AG08396 (cell line): ENCODE measurements around the gene IPO9.
"Not testable (repeated sequence)": the region's sequence is repeated elsewhere in the genome, so short reads cannot be mapped to it uniquely, and the experiment has no call there.

Experiments
- DNase-seq: peaks from one replicate; pipeline ENCODE4 v3.0.0; 2012; ENCODE audit warnings: low spot score, mixed read lengths

IPO9 gene

GRCh38 chr1:201809876-201810275, 19.1 kb upstream of the IPO9 start:
- DNase-seq, result no peak

- no peak for DNase-seq
Observed at GRCh38 chr1:201810466-201811216, 18.3 kb upstream of the IPO9 start.

GRCh38 chr1:201813226-201813625, 15.7 kb upstream of the IPO9 start:
- DNase-seq, result no peak

- no peak for DNase-seq
Observed at GRCh38 chr1:201816309-201816854, 12.6 kb upstream of the IPO9 start.

- no peak for DNase-seq
Observed at GRCh38 chr1:201818971-201819750, 9.8 kb upstream of the IPO9 start.

- DNase-seq, result no peak
Observed at GRCh38 chr1:201820413-201820812, 8.5 kb upstream of the IPO9 start.

GRCh38 chr1:201825245-201825644, 3.7 kb upstream of the IPO9 start:
- DNase-seq, result no peak

GRCh38 chr1:201826830-201827229, 2.1 kb upstream of the IPO9 start:
- no peak for DNase-seq

- no peak for DNase-seq
Observed at GRCh38 chr1:201827321-201828216, 1.4 kb upstream of the IPO9 start.

GRCh38 chr1:201828217-201828819, 639 bp upstream of the IPO9 start:
- no peak for DNase-seq

GRCh38 chr1:201831371-201831770, 2.4 kb downstream of the IPO9 start:
- no peak for DNase-seq

GRCh38 chr1:201834621-201835020, 5.7 kb downstream of the IPO9 start:
- no peak for DNase-seq

- DNase-seq, result no peak
Observed at GRCh38 chr1:201838381-201838780, 9.4 kb downstream of the IPO9 start.

- not testable (repeated sequence) for DNase-seq
Observed at GRCh38 chr1:201839089-201839488, 10.1 kb downstream of the IPO9 start.

- no peak for DNase-seq
Observed at GRCh38 chr1:201840055-201840454, 11.1 kb downstream of the IPO9 start.

- no peak for DNase-seq
Observed at GRCh38 chr1:201840490-201840889, 11.5 kb downstream of the IPO9 start.

- DNase-seq, result no peak
Observed at GRCh38 chr1:201841265-201841912, 12.4 kb downstream of the IPO9 start.

GRCh38 chr1:201842472-201843027, 13.6 kb downstream of the IPO9 start:
- DNase-seq, result no peak

- DNase-seq, result no peak
Observed at GRCh38 chr1:201845331-201846083, 16.6 kb downstream of the IPO9 start.

- no peak for DNase-seq
Observed at GRCh38 chr1:201847150-201847549, 18.2 kb downstream of the IPO9 start.
